ES-I3 (cell line): ENCODE results near the gene ZFP30.

Experiments
- H3K36me3 ChIP-seq: 2 replicates; pipeline ENCODE4 v1.6.1; 2013; ENCODE audit warnings: mild to moderate bottlenecking, low read length, control low read depth, moderate library complexity; ENCODE audit not compliant: insufficient read depth
- H3K4me1 ChIP-seq: 2 replicates; pipeline ENCODE4 v1.6.1; 2013; ENCODE audit warnings: mild to moderate bottlenecking, control low read depth, low read length; ENCODE audit not compliant: insufficient read depth
- H3K9ac ChIP-seq: 2 replicates; pipeline ENCODE4 v1.6.1; 2013; ENCODE audit warnings: low read depth, mild to moderate bottlenecking, low read length, moderate library complexity
- H3K9me3 ChIP-seq: 2 replicates; pipeline ENCODE4 v1.6.1; 2013; ENCODE audit warnings: mild to moderate bottlenecking, low read length, moderate library complexity; ENCODE audit not compliant: control insufficient read depth, insufficient read depth

Gene ZFP30

GRCh38 chr19:37594982-37595382 is 60.3 kb downstream of the ZFP30 start:
- H3K36me3 ChIP-seq: no peaks in the 10 kb centered on the region
- H3K9me3 ChIP-seq: 0 out of 2 replicates have a peak, but pooled peaks cover 2% of the 10 kb centered on the region
- H3K4me1 ChIP-seq: no peaks in the 10 kb centered on the region
- peak overlapping the region; percentile 74 for H3K9ac ChIP-seq

GRCh38 chr19:37594304-37594981 is 60.8 kb downstream of the ZFP30 start, which contains the start of the genes ZNF540 and ZNF571:
Gene ZNF540 (plus strand): TSS chr19:37594876. CDS start chr19:37598448, 3,572 bp downstream.
Gene ZNF571 (minus strand): TSS chr19:37594792. CDS start chr19:37586676, 8,116 bp downstream.
- no peaks in the 10 kb centered on the region for H3K4me1 ChIP-seq
- H3K36me3 ChIP-seq: no peaks in the 10 kb centered on the region
- H3K9me3 ChIP-seq: 0 out of 2 replicates have a peak, but pooled peaks cover 2% of the 10 kb centered on the region
- peak within 1 kb of the TSS; percentile 74 for H3K9ac ChIP-seq

DNA sequence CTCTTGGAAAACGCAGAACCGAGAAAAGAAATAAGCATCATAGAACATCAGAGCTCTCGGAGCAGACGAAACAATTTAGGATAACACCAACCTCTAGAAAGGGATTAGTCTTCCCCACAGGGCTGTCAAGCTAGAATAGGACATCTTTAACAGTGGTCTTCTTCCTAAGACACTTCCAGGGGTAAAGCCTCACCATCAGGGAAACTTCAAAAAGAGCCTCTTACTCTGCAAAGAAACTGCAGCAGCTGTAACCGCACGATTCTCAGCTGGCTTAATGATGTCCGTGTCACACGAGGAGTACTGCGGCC is 61.3 kb downstream of the ZFP30 start:
- Histone ChIP-seq H3K4me1 (no peaks in the 10 kb centered on the region), H3K36me3 (no peaks in the 10 kb centered on the region), H3K9ac (peak overlapping the region; percentile 74), H3K9me3 (0 out of 2 replicates have a peak, but pooled peaks cover 2% of the 10 kb centered on the region)

- H3K9me3 ChIP-seq: peaks cover 11% of the 10 kb centered on the region
- H3K9ac ChIP-seq: no peak overlapping the region
- H3K4me1 ChIP-seq: no peaks in the 10 kb centered on the region
- peaks cover 4% of the 10 kb centered on the region; the same call in 1 of the 2 replicates for H3K36me3 ChIP-seq
These were observed 71.9 kb downstream of the ZFP30 start for GRCh38 chr19:37583340-37583739.

DNA sequence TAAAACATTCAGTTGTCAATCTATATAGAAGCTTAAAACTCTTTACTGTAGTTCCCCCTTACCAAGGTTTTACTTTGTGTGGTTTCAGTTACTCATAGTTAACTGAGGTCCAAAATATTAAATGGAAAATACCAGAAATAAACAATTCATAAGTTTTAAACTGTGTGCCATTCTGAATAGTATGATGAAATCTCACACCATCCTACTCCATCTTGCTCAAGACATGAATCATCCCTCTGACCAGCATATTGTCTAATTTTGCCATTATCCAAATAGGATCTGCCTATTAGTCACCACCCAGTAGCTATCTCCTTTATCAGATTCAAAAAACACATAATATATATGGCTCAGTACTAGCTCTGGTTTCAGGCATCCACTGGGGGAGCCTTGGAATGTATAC is 83.1 kb downstream of the ZFP30 start:
- no peaks in the 10 kb centered on the region for H3K4me1 ChIP-seq

GRCh38 chr19:37565370-37565669 is 89.9 kb downstream of the ZFP30 start:
- H3K9me3 ChIP-seq: peaks cover 55% of the 10 kb centered on the region
- no peaks in the 10 kb centered on the region for H3K4me1 ChIP-seq
- H3K36me3 ChIP-seq: peaks cover 3% of the 10 kb centered on the region; the same call in 1 of the 2 replicates
- H3K9ac ChIP-seq: no peak overlapping the region

More for the DNA sequence above, 83.1 kb downstream of the ZFP30 start:
- Histone ChIP-seq H3K9ac (no peak overlapping the region), H3K36me3 (no peaks in the 10 kb centered on the region), H3K9me3 (peaks cover 23% of the 10 kb centered on the region)

- Histone ChIP-seq H3K9ac (no peak overlapping the region), H3K9me3 (peaks cover 52% of the 10 kb centered on the region), H3K36me3 (peaks cover 3% of the 10 kb centered on the region; the same call in 1 of the 2 replicates), H3K4me1 (no peaks in the 10 kb centered on the region)
These were observed 90.5 kb downstream of the ZFP30 start for GRCh38 chr19:37564624-37565369.
